ENCODE data around the gene CDH4.

DNA sequence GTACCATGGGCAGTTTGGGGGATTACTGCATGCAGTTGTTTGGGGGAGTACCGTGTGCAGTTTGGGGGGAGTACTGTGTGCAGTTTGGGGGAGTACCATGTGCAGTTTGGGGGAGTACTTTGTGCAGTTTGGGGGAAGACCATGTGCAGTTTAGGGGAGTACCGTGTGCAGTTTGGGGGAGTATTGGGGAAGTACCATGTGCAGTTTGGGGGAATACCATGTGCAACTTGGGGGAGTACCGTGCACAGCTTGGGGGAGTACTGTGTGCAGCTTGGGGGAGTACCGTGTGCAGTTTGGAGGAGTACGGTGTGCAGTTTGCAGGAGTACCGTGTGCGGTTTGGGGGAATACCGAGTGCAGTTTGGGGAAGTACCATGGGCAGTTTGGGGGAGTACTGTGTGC is 22.3 kb downstream of the CDH4 start:
- no peak for TF ChIP-seq CTCF (IDR thresholded peaks at IDR 0.05)
- no peak for TF ChIP-seq EZH2phosphoT487 (IDR thresholded peaks at IDR 0.05)

Measured in neural progenitor cell (in vitro differentiated cells).